Neural cell (in vitro differentiated cells): Measurements from ENCODE around the gene P3H2. TPM values are rescaled to one million over a fixed set of nuclear protein-coding genes. Genes with fewer than 3 reads are reported as not detected.

Experiments
- H2AFZ ChIP-seq: fragments of 200-600, 300-800 bp; sonication (generic), shearing (Covaris generic); 2 replicates; pipeline ENCODE4 v1.6.0; 2014; ENCODE audit warnings: low read depth, mild to moderate bottlenecking, antibody characterized with exemption, low read length, moderate library complexity
- H3F3A ChIP-seq: fragments of 200-600 bp; shearing (Covaris generic); 2 replicates; pipeline ENCODE4 v1.6.1; 2016; ENCODE audit warnings: mild to moderate bottlenecking, moderate library complexity, mixed read lengths, antibody characterized with exemption, low read length; ENCODE audit not compliant: insufficient read depth, poor library complexity, severe bottlenecking
- H3K27ac ChIP-seq: fragments of 200-600, 300-800 bp; sonication (generic), shearing (Covaris generic); 2 replicates; pipeline ENCODE4 v1.5.1; 2014; ENCODE audit warnings: mild to moderate bottlenecking, low read length, moderate library complexity
- H3K27me3 ChIP-seq: fragments of 300-800, 200-600 bp; sonication (generic), shearing (Covaris generic); 2 replicates; pipeline ENCODE4 v1.6.0; 2014; ENCODE audit warnings: mild to moderate bottlenecking, low read depth, low read length, moderate library complexity; ENCODE audit not compliant: insufficient read depth
- H3K36me3 ChIP-seq: fragments of 300-800, 200-600 bp; sonication (generic), shearing (Covaris generic); 2 replicates; pipeline ENCODE4 v1.5.1; 2014; ENCODE audit warnings: mild to moderate bottlenecking, antibody characterized with exemption, low read length, moderate library complexity; ENCODE audit not compliant: insufficient read depth
- H3K4me2 ChIP-seq: fragments of 300-800, 200-600 bp; sonication (generic), shearing (Covaris generic); 2 replicates; pipeline ENCODE4 v1.6.0; 2014; ENCODE audit warnings: mild to moderate bottlenecking, low read length
- H3K4me3 ChIP-seq: fragments of 300-800, 200-600 bp; sonication (generic), shearing (Covaris generic); 2 replicates; pipeline ENCODE4 v1.5.1; 2014; ENCODE audit warnings: mild to moderate bottlenecking, low read length, moderate library complexity
- H3K79me2 ChIP-seq: fragments of 200-600 bp; shearing (Covaris generic); replicated peaks from 2 replicates; pipeline ENCODE4 v1.6.0; 2014; ENCODE audit warnings: mild to moderate bottlenecking, low read length, moderate library complexity; ENCODE audit not compliant: insufficient read depth
- H3K9ac ChIP-seq: fragments of 300-800, 200-600 bp; sonication (generic), shearing (Covaris generic); 2 replicates; pipeline ENCODE4 v1.6.1; 2016; ENCODE audit warnings: mild to moderate bottlenecking, low read length, mixed read lengths
- H3K9me2 ChIP-seq: fragments of 200-600 bp; shearing (Covaris generic); 2 replicates; pipeline ENCODE4 v1.6.1; 2016; ENCODE audit warnings: mild to moderate bottlenecking, low read length, mixed read lengths; ENCODE audit not compliant: insufficient read depth
- H3K9me3 ChIP-seq: fragments of 200-600, 300-800 bp; sonication (generic), shearing (Covaris generic); 2 replicates; pipeline ENCODE4 v1.6.1; 2016; ENCODE audit warnings: mild to moderate bottlenecking, mixed run types, low read length, moderate library complexity, mixed read lengths
- H4K20me1 ChIP-seq: fragments of 200-600 bp; shearing (Covaris generic); 2 replicates; pipeline ENCODE4 v1.6.1; 2016; ENCODE audit warnings: mild to moderate bottlenecking, mixed run types; ENCODE audit not compliant: insufficient read depth
- CTCF ChIP-seq: fragments of 450-650 bp; IDR thresholded peaks from 2 replicates; pipeline ENCODE4 v1.5.1; 2014; ENCODE audit warnings: antibody characterized with exemption, mild to moderate bottlenecking, moderate library complexity; ENCODE audit not compliant: poor library complexity, severe bottlenecking
- EP300 ChIP-seq: fragments of 450-650 bp; conservative IDR thresholded peaks from 2 replicates; pipeline ENCODE4 v1.6.1; 2014; ENCODE audit warnings: antibody characterized with exemption, mild to moderate bottlenecking, moderate library complexity; ENCODE audit not compliant: poor library complexity, severe bottlenecking
- EZH2 ChIP-seq: fragments of 200-600, 300-800 bp; shearing (Covaris generic), sonication (generic); IDR thresholded peaks from 2 replicates; pipeline ENCODE4 v1.6.1; 2014; ENCODE audit warnings: antibody characterized with exemption, low read length, borderline replicate concordance, mild to moderate bottlenecking; ENCODE audit not compliant: insufficient read depth, poor library complexity, severe bottlenecking
- MXI1 ChIP-seq: fragments of 450-650 bp; conservative IDR thresholded peaks from 2 replicates; pipeline ENCODE4 v1.6.1; 2014; ENCODE audit warnings: antibody characterized with exemption, mild to moderate bottlenecking; ENCODE audit not compliant: poor library complexity, severe bottlenecking
- POLR2AphosphoS5 ChIP-seq: IDR thresholded peaks from 2 replicates; pipeline ENCODE4 v1.6.1; 2012
- RAD21 ChIP-seq: fragments of 450-650 bp; conservative IDR thresholded peaks from 2 replicates; pipeline ENCODE4 v1.6.1; 2014; ENCODE audit warnings: antibody characterized with exemption, mild to moderate bottlenecking, moderate library complexity
- REST ChIP-seq: IDR thresholded peaks from 2 replicates; pipeline ENCODE4 v1.6.1; 2012; ENCODE audit warnings: borderline replicate concordance
- SMC3 ChIP-seq: fragments of 450-650 bp; conservative IDR thresholded peaks from 2 replicates; pipeline ENCODE4 v1.6.1; 2014; ENCODE audit warnings: antibody characterized with exemption, mild to moderate bottlenecking, moderate library complexity; ENCODE audit not compliant: poor library complexity
- TAF1 ChIP-seq: IDR thresholded peaks from 2 replicates; pipeline ENCODE4 v1.6.1; 2012; ENCODE audit warnings: low read depth
- polyA plus RNA-seq: library from polyadenylated mRNA; depleted of rRNA; stranded (reverse); fragments of >200 nt; gene quantifications from 2 replicates; pipeline ENCODE4 v1.2.3, GENCODE V29; 2014

The P3H2 gene
- polyA plus RNA-seq, 1 donor from 2014 or later: 0.68 TPM

GRCh38 chr3:190119461-190120268 lies 1.0 kb downstream of the P3H2 start:
- H3K9ac ChIP-seq: peak overlapping the region; percentile 80

GRCh38 chr3:190118438-190118837 lies 2.3 kb downstream of the P3H2 start:
- no peaks in the 10 kb centered on the region for H3K36me3 ChIP-seq
- no peaks in the 10 kb centered on the region for H3K9me2 ChIP-seq
- H2AFZ ChIP-seq: no peak overlapping the region
- no peaks in the 10 kb centered on the region for H3K9me3 ChIP-seq
- no peaks in the 10 kb centered on the region for H4K20me1 ChIP-seq
- no peaks in the 10 kb centered on the region for H3K79me2 ChIP-seq
- no peak overlapping the region for H3K27ac ChIP-seq
- no peak overlapping the region for H3K9ac ChIP-seq
- no peak overlapping the region for H3K4me3 ChIP-seq
- no peak overlapping the region for H3K4me2 ChIP-seq
- H3F3A ChIP-seq: no peaks in the 10 kb centered on the region
- H3K27me3 ChIP-seq: no peaks in the 10 kb centered on the region
- no peak for TF ChIP-seq SMC3
- TF ChIP-seq TAF1: no peak
- no peak for TF ChIP-seq REST
- no peak for TF ChIP-seq MXI1
- no peak for TF ChIP-seq POLR2AphosphoS5
- no peak for TF ChIP-seq RAD21
- no peak for TF ChIP-seq EP300

More at GRCh38 chr3:190119461-190120268, 1.0 kb downstream of the P3H2 start:
- H3K9me2 ChIP-seq: no peaks in the 10 kb centered on the region
- no peaks in the 10 kb centered on the region for H3K27me3 ChIP-seq
- TF ChIP-seq MXI1 (no peak), EZH2 (no peak), REST (no peak), SMC3 (no peak), TAF1 (no peak), EP300 (no peak), POLR2AphosphoS5 (no peak), RAD21 (no peak), CTCF (no peak)
- no peak overlapping the region for H3K4me2 ChIP-seq
- no peaks in the 10 kb centered on the region for H3K9me3 ChIP-seq
- H3K4me3 ChIP-seq: peak overlapping the region; percentile 97
- no peaks in the 10 kb centered on the region for H4K20me1 ChIP-seq
- no peak overlapping the region for H2AFZ ChIP-seq
- H3F3A ChIP-seq: no peaks in the 10 kb centered on the region
- no peaks in the 10 kb centered on the region for H3K79me2 ChIP-seq
- no peaks in the 10 kb centered on the region for H3K36me3 ChIP-seq
- peak overlapping the region; percentile 77 for H3K27ac ChIP-seq
